ENCODE measurements around the gene SLC48A1.

The SLC48A1 gene

DNA sequence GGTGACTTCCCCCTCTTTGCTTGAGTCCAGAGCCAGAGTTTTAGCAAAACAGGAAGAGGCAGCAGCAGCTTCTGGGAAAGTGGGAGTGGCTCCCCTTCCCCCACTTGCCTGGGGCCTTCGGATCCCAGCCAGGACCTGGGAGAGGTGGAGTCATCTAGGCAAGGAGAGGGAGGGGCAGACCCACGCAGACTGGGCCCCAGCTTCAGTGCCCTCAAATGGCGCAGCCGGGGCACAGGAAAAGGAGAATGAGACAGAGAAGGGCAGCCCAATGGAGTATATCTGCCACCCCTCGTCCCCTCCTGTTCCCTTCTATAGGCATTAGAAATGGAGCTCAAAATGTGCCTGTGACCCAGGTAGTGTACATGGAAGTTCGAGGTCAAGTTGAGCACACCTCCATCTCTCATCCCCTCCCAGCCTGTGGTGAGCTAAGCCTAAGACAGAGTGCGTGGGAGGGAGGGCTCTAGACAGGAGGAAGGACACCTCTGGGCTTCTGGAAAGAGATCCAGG is 56.0 kb downstream of the SLC48A1 start:
- DNase-seq = peak; percentile 32

DNA sequence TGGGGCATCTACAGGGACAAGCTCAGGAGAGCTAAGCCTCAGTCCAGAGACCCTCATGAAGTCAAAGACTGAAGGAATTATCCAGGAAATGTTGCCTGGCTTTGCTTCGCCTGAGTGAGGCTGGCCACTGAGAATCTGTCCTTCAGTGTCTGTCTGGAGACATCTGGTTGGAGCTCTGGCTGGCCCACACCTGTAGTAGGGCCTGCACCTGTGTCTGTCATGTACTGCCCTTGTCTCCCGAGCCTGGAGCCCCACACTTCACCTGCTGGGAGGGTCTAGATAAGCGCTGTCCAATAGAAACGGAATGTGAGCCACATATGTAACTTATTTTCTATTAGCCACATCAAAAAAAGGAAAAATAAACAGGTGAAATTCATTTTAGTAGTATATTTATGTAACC is 56.5 kb downstream of the SLC48A1 start:
- DNase-seq = no peak

All from CD4-positive, alpha-beta T cell treated with Interleukin-6 for 4 hours (primary cell).